Liver (tissue), 9 donors: ENCODE results near the gene GJD3. TPM values are rescaled to one million over a fixed set of nuclear protein-coding genes. Genes with fewer than 3 reads are reported as not detected.

Experiments used
- DNase-seq: peaks from one replicate; pipeline ENCODE4 v3.0.0-alpha.2; 2017; ENCODE audit warnings: low spot score
- H3K27ac ChIP-seq, 2 donors: one replicate each; pipeline ENCODE4 v1.7.0; 2013; ENCODE audit warnings: inconsistent platforms in 2 of 2, low read length in 2 of 2, control low read depth in 1 of 2, low read depth in 1 of 2, mild to moderate bottlenecking in 1 of 2
- H3K27me3 ChIP-seq, 4 donors: one replicate each; pipeline versions ENCODE4 v1.6.1 to v1.7.0; 2013; ENCODE audit warnings: low read length in 3 of 4, inconsistent platforms in 1 of 4, mild to moderate bottlenecking in 1 of 4, moderate library complexity in 1 of 4; ENCODE audit not compliant: control insufficient read depth in 4 of 4, insufficient read depth in 4 of 4
- H3K36me3 ChIP-seq, 4 donors: one replicate each; pipeline versions ENCODE4 v1.6.1 to v1.7.0; 2013; ENCODE audit warnings: low read length in 3 of 4, mild to moderate bottlenecking in 3 of 4, low read depth in 1 of 4, moderate library complexity in 1 of 4; ENCODE audit not compliant: control insufficient read depth in 4 of 4, insufficient read depth in 3 of 4
- H3K4me1 ChIP-seq, 4 donors: one replicate each; pipeline versions ENCODE4 v1.6.1 to v1.7.0; 2013; ENCODE audit warnings: low read length in 3 of 4, mild to moderate bottlenecking in 3 of 4, moderate library complexity in 1 of 4; ENCODE audit not compliant: control insufficient read depth in 4 of 4, insufficient read depth in 4 of 4
- H3K4me3 ChIP-seq, 3 donors: one replicate each; pipeline versions ENCODE4 v1.6.1 to v1.7.0; 2013; ENCODE audit warnings: low read length in 3 of 3, control low read depth in 1 of 3, low read depth in 1 of 3, mild to moderate bottlenecking in 1 of 3
- H3K9ac ChIP-seq, 2 donors: one replicate each; pipeline ENCODE4 v1.7.0; 2013; ENCODE audit warnings: low read length in 2 of 2, mild to moderate bottlenecking in 2 of 2, moderate library complexity in 2 of 2, control low read depth in 1 of 2, low read depth in 1 of 2
- H3K9me3 ChIP-seq, 4 donors: one replicate each; pipeline versions ENCODE4 v1.6.1 to v1.7.0; 2013; ENCODE audit warnings: low read length in 3 of 4; ENCODE audit not compliant: control insufficient read depth in 4 of 4
- ATF3 ChIP-seq: IDR thresholded peaks from 2 replicates; pipeline ENCODE4 v1.6.1; 2016; ENCODE audit warnings: antibody characterized with exemption
- EGR1 ChIP-seq, 2 donors: IDR thresholded peaks; 2 replicates each; pipeline ENCODE4 v1.6.1; 2016 to 2018; ENCODE audit warnings: antibody characterized with exemption in 2 of 2, low read depth in 2 of 2
- FOXA1 ChIP-seq: IDR thresholded peaks from 2 replicates; pipeline ENCODE4 v1.6.1; 2016; ENCODE audit warnings: antibody characterized with exemption
- FOXA2 ChIP-seq: IDR thresholded peaks from 2 replicates; pipeline ENCODE4 v1.6.1; 2016; ENCODE audit warnings: antibody characterized with exemption
- GABPA ChIP-seq, 2 donors: IDR thresholded peaks in 1 of 2; conservative IDR thresholded peaks in 1 of 2; 2 replicates each; pipeline ENCODE4 v1.6.1; 2016; ENCODE audit warnings: antibody characterized with exemption in 2 of 2, mild to moderate bottlenecking in 1 of 2, moderate library complexity in 1 of 2
- HNF4A ChIP-seq, 2 donors: conservative IDR thresholded peaks; 2 replicates each; pipeline ENCODE4 v1.6.1; 2016; ENCODE audit warnings: antibody characterized with exemption in 2 of 2, mild to moderate bottlenecking in 2 of 2
- HNF4G ChIP-seq: IDR thresholded peaks from 2 replicates; pipeline ENCODE4 v1.6.1; 2016; ENCODE audit warnings: antibody characterized with exemption
- MAX ChIP-seq: IDR thresholded peaks from 2 replicates; pipeline ENCODE4 v1.6.1; 2016; ENCODE audit warnings: antibody characterized with exemption
- NR2F2 ChIP-seq: IDR thresholded peaks from 2 replicates; pipeline ENCODE4 v1.6.1; 2016; ENCODE audit warnings: antibody characterized with exemption
- RAD21 ChIP-seq, 2 donors: IDR thresholded peaks; 2 replicates each; pipeline ENCODE4 v1.6.1; 2016; ENCODE audit warnings: antibody characterized with exemption in 2 of 2, mild to moderate bottlenecking in 2 of 2
- RXRA ChIP-seq, 2 donors: IDR thresholded peaks; 2 replicates each; pipeline ENCODE4 v1.6.1; 2017 to 2018; ENCODE audit warnings: antibody characterized with exemption in 2 of 2, mild to moderate bottlenecking in 1 of 2
- SP1 ChIP-seq: IDR thresholded peaks from 2 replicates; pipeline ENCODE4 v1.6.1; 2018; ENCODE audit warnings: antibody characterized with exemption, mild to moderate bottlenecking
- TAF1 ChIP-seq: conservative IDR thresholded peaks from 2 replicates; pipeline ENCODE4 v1.6.1; 2016; ENCODE audit warnings: antibody characterized with exemption, mild to moderate bottlenecking
- YY1 ChIP-seq: IDR thresholded peaks from 2 replicates; pipeline ENCODE4 v1.6.1; 2016; ENCODE audit warnings: antibody characterized with exemption, mild to moderate bottlenecking
- ZBTB33 ChIP-seq: IDR thresholded peaks from 2 replicates; pipeline ENCODE4 v1.6.1; 2016; ENCODE audit warnings: antibody characterized with exemption
- WGBS: extraction: QIAGEN DNeasy Blood & Tissue Kit; methylation state at CpG from one replicate; pipeline ENCODE4 v1.1.7; 2013; 5-methylcytosine and 5-hydroxymethylcytosine counted together
- polyA plus RNA-seq, 2 donors: library from polyadenylated mRNA; stranded (reverse) in 1 of 2; unstranded in 1 of 2; fragments of 200-250 nt in 1 of 2; fragments of >200 nt in 1 of 2; fragmentation: Nextera tagmentation in 1 of 2; extraction: Ambion mirVana in 1 of 2; gene quantifications; one replicate each; pipeline versions ENCODE4 v1.2.1 to v1.2.3, GENCODE V29; 2013 to 2015
- total RNA-seq, 2 donors: library from RNA; depleted of rRNA; stranded (reverse); fragments of >200 nt; gene quantifications; one replicate each; pipeline ENCODE4 v1.2.3, GENCODE V29; 2014
- TF ChIP-seq, protein P1 (sequence below): fragments of 150-350 bp; IDR thresholded peaks from 2 replicates; pipeline ENCODE4 v1.5.1; 2017; ENCODE audit warnings: improper control_type of control experiment, low read depth, low read length; ENCODE audit not compliant: missing input control
- TF ChIP-seq, protein P2 (sequence below): IDR thresholded peaks from 2 replicates; pipeline ENCODE4 v1.6.1; 2016; ENCODE audit warnings: antibody characterized with exemption, mild to moderate bottlenecking
- donor health status: healthy.
- donor health status: healthy.
- donor health status: healthy.
- donor health status: healthy.
- donor health status: healthy.

The GJD3 gene
- total and polyA plus RNA-seq, 4 donors: 0.47 to 0.59 (median 0.48) TPM; not detected in 1

- Histone ChIP-seq H3K27ac (peak overlapping the region in 1 of 2 donors; percentile 33), H3K4me3 (peak overlapping the region in 1 of 3 donors; percentile 39), H3K9ac (no peak overlapping the region), H3K4me1 (peaks cover 24 to 71% (median 66%) of the 10 kb centered on the region in 4 donors), H3K36me3 (peaks cover 2 to 8% (median 7%) of the 10 kb centered on the region in 4 donors), H3K9me3 (no peaks in the 10 kb centered on the region), H3K27me3 (no peaks in the 10 kb centered on the region)
- no peak for TF ChIP-seq NR2F2
- no peak for TF ChIP-seq ZBTB33
- no peak for TF ChIP-seq ATF3
- no peak for TF ChIP-seq YY1
- no peak for TF ChIP-seq EGR1 (IDR thresholded peaks at IDR 0.05; ENCODE audit: low read depth in 2 of 2)
- no peak for TF ChIP-seq TAF1
- TF ChIP-seq HNF4A (conservative IDR thresholded peaks at IDR 0.05): no peak
- TF ChIP-seq RAD21 (IDR thresholded peaks at IDR 0.05): no peak
- TF ChIP-seq GABPA (IDR thresholded peaks at IDR 0.05 in 1 of 2, conservative IDR thresholded peaks at IDR 0.05 in 1 of 2): no peak
- no peak for TF ChIP-seq FOXA1
- TF ChIP-seq, protein P1, sequence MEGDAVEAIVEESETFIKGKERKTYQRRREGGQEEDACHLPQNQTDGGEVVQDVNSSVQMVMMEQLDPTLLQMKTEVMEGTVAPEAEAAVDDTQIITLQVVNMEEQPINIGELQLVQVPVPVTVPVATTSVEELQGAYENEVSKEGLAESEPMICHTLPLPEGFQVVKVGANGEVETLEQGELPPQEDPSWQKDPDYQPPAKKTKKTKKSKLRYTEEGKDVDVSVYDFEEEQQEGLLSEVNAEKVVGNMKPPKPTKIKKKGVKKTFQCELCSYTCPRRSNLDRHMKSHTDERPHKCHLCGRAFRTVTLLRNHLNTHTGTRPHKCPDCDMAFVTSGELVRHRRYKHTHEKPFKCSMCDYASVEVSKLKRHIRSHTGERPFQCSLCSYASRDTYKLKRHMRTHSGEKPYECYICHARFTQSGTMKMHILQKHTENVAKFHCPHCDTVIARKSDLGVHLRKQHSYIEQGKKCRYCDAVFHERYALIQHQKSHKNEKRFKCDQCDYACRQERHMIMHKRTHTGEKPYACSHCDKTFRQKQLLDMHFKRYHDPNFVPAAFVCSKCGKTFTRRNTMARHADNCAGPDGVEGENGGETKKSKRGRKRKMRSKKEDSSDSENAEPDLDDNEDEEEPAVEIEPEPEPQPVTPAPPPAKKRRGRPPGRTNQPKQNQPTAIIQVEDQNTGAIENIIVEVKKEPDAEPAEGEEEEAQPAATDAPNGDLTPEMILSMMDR: no peak
- DNase-seq: no peak
- WGBS: 50% methylated on average over 30 of the region's 30 CpGs
Measured at GRCh38 chr17:40354221-40355122, 10.1 kb downstream of the GJD3 start.

DNA sequence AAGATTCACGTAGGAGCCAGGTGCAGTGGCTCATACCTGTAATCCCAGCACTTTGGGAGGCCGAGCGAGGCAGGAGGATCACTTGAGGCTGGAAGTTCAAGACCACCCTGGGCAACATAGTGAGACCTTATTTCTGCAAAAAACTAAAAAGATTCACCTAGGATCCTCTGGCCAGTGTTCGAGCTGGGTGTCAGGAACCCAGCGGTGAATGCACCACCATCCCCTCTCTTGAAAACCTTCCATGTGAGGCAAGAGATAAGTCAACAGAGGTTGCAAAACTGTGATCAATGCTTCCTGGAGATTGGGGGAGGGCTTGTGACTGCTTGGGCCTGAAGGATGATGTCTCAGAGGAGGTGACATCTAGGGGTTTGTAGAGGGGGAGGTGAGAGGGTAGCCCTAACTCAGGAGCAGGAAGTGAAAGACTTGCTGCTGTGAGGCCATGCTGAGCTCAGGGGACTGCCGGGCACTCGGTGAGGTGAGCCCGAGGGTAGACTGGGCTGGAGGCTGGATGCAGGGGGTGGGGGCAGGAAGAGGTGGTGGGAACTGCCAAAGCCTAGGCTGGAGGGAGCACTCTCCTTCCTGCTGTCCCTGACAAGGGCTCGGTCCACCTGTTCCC lies 11.7 kb downstream of the GJD3 start:
- 24% methylated on average over 9 of the region's 9 CpGs for WGBS
- peak; percentile 42 for DNase-seq
- Histone ChIP-seq H3K36me3 (peaks cover 2 to 8% (median 7%) of the 10 kb centered on the region in 4 donors), H3K9me3 (no peaks in the 10 kb centered on the region), H3K4me3 (peak overlapping the region; percentile 29 to 60 (median 39)), H3K27ac (peak overlapping the region; percentile 60 to 71), H3K4me1 (peaks cover 37 to 83% (median 77%) of the 10 kb centered on the region in 4 donors), H3K9ac (no peak overlapping the region), H3K27me3 (no peaks in the 10 kb centered on the region)
- TF ChIP-seq, protein P2, sequence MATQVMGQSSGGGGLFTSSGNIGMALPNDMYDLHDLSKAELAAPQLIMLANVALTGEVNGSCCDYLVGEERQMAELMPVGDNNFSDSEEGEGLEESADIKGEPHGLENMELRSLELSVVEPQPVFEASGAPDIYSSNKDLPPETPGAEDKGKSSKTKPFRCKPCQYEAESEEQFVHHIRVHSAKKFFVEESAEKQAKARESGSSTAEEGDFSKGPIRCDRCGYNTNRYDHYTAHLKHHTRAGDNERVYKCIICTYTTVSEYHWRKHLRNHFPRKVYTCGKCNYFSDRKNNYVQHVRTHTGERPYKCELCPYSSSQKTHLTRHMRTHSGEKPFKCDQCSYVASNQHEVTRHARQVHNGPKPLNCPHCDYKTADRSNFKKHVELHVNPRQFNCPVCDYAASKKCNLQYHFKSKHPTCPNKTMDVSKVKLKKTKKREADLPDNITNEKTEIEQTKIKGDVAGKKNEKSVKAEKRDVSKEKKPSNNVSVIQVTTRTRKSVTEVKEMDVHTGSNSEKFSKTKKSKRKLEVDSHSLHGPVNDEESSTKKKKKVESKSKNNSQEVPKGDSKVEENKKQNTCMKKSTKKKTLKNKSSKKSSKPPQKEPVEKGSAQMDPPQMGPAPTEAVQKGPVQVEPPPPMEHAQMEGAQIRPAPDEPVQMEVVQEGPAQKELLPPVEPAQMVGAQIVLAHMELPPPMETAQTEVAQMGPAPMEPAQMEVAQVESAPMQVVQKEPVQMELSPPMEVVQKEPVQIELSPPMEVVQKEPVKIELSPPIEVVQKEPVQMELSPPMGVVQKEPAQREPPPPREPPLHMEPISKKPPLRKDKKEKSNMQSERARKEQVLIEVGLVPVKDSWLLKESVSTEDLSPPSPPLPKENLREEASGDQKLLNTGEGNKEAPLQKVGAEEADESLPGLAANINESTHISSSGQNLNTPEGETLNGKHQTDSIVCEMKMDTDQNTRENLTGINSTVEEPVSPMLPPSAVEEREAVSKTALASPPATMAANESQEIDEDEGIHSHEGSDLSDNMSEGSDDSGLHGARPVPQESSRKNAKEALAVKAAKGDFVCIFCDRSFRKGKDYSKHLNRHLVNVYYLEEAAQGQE: no peak
- TF ChIP-seq MAX (peak; percentile 98), FOXA1 (peak; percentile 98), EGR1 (IDR thresholded peaks at IDR 0.05; ENCODE audit: low read depth in 2 of 2) (peak in 1 of 2 donors; percentile 87), ATF3 (peak; percentile 64), RAD21 (IDR thresholded peaks at IDR 0.05) (peak in 1 of 2 donors; percentile 50), RXRA (IDR thresholded peaks at IDR 0.05) (peak; percentile 99 to 100), FOXA2 (peak; percentile 97), YY1 (peak; percentile 63), GABPA (IDR thresholded peaks at IDR 0.05 in 1 of 2, conservative IDR thresholded peaks at IDR 0.05 in 1 of 2) (peak in 1 of 2 donors; percentile 54), NR2F2 (no peak), SP1 (peak; percentile 79), ZBTB33 (peak; percentile 78), HNF4G (peak; percentile 54), HNF4A (conservative IDR thresholded peaks at IDR 0.05) (peak; percentile 81 to 85)
